AG09319 (cell line): Measurements from ENCODE around the gene HORMAD2.
"Not testable (repeated sequence)": the region's sequence is repeated elsewhere in the genome, so short reads cannot be mapped to it uniquely, and the experiment has no call there.

Experiments
- DNase-seq: peaks from one replicate; pipeline ENCODE4 v3.0.0-alpha.2; 2010; ENCODE audit warnings: low read depth; ENCODE audit errors: extremely low read depth
- TF ChIP-seq, protein P1 (sequence below): IDR thresholded peaks from 2 replicates; pipeline ENCODE4 v1.5.1; 2011; ENCODE audit warnings: low read depth, mild to moderate bottlenecking, inconsistent platforms, low read length, moderate library complexity

The HORMAD2 gene

DNA sequence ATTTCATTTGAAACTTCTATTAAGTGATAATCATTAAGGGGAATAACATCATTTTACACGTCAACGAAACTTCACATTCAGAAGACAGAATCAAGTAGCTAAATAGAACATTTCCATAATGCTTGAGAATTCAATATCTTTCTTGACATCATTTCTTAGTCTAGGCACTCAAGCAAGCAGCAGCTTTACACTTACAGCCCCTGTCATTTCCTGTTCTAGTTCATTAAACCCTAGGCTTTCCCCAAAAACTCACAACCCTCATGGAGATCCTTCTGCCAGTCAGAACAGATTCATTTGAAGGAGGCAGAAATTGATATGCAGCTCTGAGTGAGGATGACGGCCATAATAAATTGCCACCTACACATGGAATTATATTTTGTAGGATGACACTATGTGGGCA, 5.3 kb upstream of the HORMAD2 start:
- DNase-seq: no peak
- TF ChIP-seq, protein P1, sequence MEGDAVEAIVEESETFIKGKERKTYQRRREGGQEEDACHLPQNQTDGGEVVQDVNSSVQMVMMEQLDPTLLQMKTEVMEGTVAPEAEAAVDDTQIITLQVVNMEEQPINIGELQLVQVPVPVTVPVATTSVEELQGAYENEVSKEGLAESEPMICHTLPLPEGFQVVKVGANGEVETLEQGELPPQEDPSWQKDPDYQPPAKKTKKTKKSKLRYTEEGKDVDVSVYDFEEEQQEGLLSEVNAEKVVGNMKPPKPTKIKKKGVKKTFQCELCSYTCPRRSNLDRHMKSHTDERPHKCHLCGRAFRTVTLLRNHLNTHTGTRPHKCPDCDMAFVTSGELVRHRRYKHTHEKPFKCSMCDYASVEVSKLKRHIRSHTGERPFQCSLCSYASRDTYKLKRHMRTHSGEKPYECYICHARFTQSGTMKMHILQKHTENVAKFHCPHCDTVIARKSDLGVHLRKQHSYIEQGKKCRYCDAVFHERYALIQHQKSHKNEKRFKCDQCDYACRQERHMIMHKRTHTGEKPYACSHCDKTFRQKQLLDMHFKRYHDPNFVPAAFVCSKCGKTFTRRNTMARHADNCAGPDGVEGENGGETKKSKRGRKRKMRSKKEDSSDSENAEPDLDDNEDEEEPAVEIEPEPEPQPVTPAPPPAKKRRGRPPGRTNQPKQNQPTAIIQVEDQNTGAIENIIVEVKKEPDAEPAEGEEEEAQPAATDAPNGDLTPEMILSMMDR: no peak

DNA sequence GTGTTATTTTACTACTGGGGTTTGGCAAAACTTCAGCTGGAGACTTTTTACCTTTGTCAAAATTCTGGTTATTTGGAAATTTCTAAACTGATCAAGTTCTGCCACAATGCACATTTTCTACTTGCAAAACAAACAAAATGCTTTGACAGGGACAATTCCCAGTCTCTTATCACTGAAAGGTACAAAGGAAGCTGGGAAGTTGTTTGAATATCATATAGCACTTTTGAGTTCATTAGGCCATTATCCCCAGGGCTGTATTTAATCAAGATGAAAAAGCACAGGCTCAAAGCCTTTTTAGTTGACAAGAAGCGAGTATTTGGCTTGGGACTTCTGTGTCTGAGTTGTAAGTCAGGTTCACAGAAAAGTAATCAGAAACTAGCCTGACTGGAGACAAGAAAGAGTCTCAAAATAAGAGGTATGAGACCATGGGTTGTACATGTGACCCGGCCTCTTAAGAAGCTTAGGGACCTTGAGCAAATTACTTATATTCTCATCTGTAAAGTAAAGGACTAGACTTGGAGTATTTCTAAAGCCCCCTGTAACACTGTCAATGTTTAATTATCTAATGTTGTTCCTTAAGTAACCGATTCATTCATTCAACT, 2.9 kb upstream of the HORMAD2 start:
- no peak for DNase-seq
- TF ChIP-seq, protein P1: no peak

GRCh38 chr22:30078320-30079311, 1.6 kb upstream of the HORMAD2 start:
- TF ChIP-seq, protein P1: no peak
- no peak for DNase-seq

DNA sequence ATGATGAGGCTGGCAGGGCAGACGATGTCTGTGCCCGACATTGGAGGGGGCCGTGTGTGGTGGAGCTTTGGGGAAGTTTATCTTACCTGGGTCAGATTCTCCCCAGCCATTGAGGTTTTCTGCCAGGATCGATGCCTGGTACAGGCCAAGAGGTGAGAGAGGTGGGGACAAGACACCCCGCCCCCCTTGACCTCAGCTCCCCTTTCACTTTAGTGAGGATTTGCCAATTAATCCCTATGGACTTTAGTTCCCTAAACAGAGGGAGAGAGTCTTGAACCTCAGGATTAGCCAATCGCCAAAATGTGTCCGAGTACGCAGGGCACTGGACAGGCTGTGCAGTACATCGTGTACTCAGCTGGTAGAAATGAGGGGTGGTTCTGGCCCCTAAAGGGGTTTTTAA, 541 bp downstream of the HORMAD2 start:
- no peak for DNase-seq
- TF ChIP-seq, protein P1: no peak

DNA sequence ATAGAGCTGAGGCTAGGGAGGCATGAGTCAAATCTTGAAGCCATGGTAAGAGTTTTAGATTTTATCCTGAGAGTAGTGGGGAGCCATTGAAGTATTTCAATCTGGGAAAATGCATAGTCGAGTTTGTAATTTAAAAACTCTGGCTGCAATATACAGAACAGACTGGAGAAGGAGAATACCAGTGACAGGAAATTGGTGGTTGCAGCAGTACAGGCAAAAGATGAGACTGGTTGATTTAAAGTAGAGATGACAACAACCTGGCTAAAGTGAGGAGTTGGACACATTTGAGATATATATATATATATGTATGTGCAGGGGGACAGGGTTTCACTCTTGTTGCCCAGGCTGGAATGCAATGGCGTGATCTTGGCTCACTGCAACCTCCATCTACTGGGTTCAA, 6.2 kb downstream of the HORMAD2 start:
- no peak for DNase-seq
- TF ChIP-seq, protein P1: no peak

DNA sequence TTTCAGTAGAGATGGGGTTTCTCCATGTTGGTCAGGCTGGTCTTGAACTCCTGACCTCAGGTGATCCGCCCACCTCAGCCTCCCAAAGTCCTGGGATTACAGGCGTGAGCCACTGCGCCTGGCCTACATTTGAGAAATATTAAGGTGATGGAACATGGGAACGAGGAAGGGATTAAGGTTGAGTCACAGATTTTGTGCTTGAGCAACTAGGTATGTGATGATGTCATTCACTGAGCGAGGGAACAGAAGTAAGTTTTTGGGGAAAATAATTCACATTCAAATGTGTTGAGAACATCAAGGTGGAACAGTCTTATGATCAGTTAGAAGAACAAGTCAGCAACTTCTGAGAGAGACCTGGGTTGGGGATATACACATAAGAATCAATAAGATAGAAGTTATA, 6.8 kb downstream of the HORMAD2 start:
- not testable (repeated sequence) for DNase-seq

GRCh38 chr22:30087611-30088010, 7.3 kb downstream of the HORMAD2 start:
- no peak for DNase-seq
- TF ChIP-seq, protein P1: no peak

DNA sequence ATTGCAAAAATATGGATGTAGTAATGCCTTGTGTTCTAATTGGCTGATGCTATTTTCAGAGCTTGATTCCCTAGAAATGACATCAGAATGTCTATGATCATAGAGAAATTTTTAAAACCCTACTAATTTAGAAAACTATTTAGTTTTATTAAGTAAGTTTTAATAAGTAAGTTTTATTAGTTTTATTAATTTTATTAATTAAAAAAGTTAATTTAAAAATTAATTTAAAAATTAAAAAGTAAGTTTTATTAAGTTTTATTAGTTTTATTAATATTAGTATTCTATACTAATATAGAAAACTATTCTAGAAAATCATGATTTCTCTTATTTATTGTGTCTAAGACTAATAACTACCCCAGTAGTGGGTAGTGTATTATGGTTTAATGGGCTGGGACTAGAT, 8.2 kb downstream of the HORMAD2 start:
- TF ChIP-seq, protein P1: no peak
- DNase-seq: no peak
